ENCODE results near the gene GDAP2. TPM values are rescaled to one million over a fixed set of nuclear protein-coding genes. Genes with fewer than 3 reads are reported as not detected.

GDAP2 gene
- total and polyA plus RNA-seq, 2 of the 4 experiments (the other 2 are of a cell fraction), result 5.4 to 27.1 TPM

- H3K4me1 ChIP-seq (ENCODE audit: control insufficient read depth, insufficient read depth, low read length), result 0 out of 2 replicates have a peak, but pooled peaks cover 3% of the 10 kb centered on the region
- ATAC-seq (ENCODE audit: low read depth) (no peak), DNase-seq (no peak)
- no peak overlapping the region for H3K56ac ChIP-seq (ENCODE audit: extremely low read depth, insufficient read depth, low read length)
- no peak overlapping the region for H2BK120ac ChIP-seq (ENCODE audit: low read depth, low read length)
- no peak overlapping the region for H4K91ac ChIP-seq (ENCODE audit: insufficient read depth, low read depth, low read length)
- peaks cover 8% of the 10 kb centered on the region; the same call in 1 of the 2 replicates for H4K20me1 ChIP-seq (ENCODE audit: insufficient read depth, low read length)
- no peak overlapping the region for H3K4me2 ChIP-seq (ENCODE audit: low read depth, low read length)
- in situ Hi-C loops (cut with MboI; ENCODE audit: low sequenced_read_pairs) (no loop called here), dilution Hi-C loops (cut with HindIII; ENCODE audit: low sequenced_read_pairs, unreplicated experiment) (no loop called here), intact Hi-C loops (cut with micrococcal nuclease) (loop anchor here (5.0 to 10.0 kb wide), 2 partner anchors 861 to 1786 kb away; partner anchors contain the start of genes PHGDH and TTF2)
- no peak overlapping the region for H2AK9ac ChIP-seq (replicated peaks; ENCODE audit: low read depth, low read length, poor library complexity)
- peaks cover 17 to 60% of the 10 kb centered on the region in 2 experiments for H3K79me1 ChIP-seq (ENCODE audit: low read depth in 1 of 2, low read length in 2 of 2)
- no peak overlapping the region for H3K18ac ChIP-seq (ENCODE audit: low read depth, low read length)
- no peaks in the 10 kb centered on the region for H3K27me3 ChIP-seq (ENCODE audit: control insufficient read depth, insufficient read depth, low read length)
- H3K23ac ChIP-seq (ENCODE audit: low read depth, low read length), result no peak overlapping the region
- no peak overlapping the region for H2AK5ac ChIP-seq (ENCODE audit: low read depth, low read length)
- TF ChIP-seq NFE2L2 (IDR thresholded peaks at IDR 0.05; ENCODE audit: low read depth, low read length) (no peak), RAD21 (IDR thresholded peaks at IDR 0.05; ENCODE audit: low read length) (no peak), USF2 (IDR thresholded peaks at IDR 0.05; ENCODE audit: low read depth, low read length) (no peak), MXI1 (IDR thresholded peaks at IDR 0.05; ENCODE audit: borderline replicate concordance, low read depth, low read length) (no peak), MAZ (IDR thresholded peaks at IDR 0.05; ENCODE audit: borderline replicate concordance, low read depth, low read length) (no peak), CTCF (conservative IDR thresholded peaks at IDR 0.05; ENCODE audit: low read depth, low read length) (no peak), CHD1 (IDR thresholded peaks at IDR 0.05; ENCODE audit: low read depth, low read length) (no peak), SMC3 (IDR thresholded peaks at IDR 0.05; ENCODE audit: low read depth, low read length) (no peak), POLR2A (IDR thresholded peaks at IDR 0.05; ENCODE audit: low read depth, low read length) (no peak), ELK1 (IDR thresholded peaks at IDR 0.05; ENCODE audit: borderline replicate concordance, low read depth, low read length) (no peak)
- no peak overlapping the region for H2AFZ ChIP-seq (replicated peaks; ENCODE audit: low read length, poor library complexity)
- BruUV-seq (replicated peaks), result no TSS peak
- WGBS, 2 experiments (ENCODE audit: extremely low coverage in 2 of 2, insufficient read length in 1 of 2), result 100% methylated on average over 2 of the region's 3 CpGs; no CpG with 5 or more reads in 1 of the 2 experiments
- H3K9ac ChIP-seq (ENCODE audit: low read depth, low read length), result no peak overlapping the region
- no peaks in the 10 kb centered on the region; the same call in 1 of the 2 replicates for H3K36me3 ChIP-seq (ENCODE audit: control insufficient read depth, insufficient read depth, low read length)
- no peaks in the 10 kb centered on the region for H3K9me3 ChIP-seq (ENCODE audit: control insufficient read depth, insufficient read depth, low read length)
- H3K4me3 ChIP-seq (ENCODE audit: insufficient read depth, low read depth, low read length), result no peak overlapping the region
- no peak overlapping the region for H2BK15ac ChIP-seq (ENCODE audit: low read depth, low read length)
- ChIA-PET POLR2A (ENCODE audit: unreplicated experiment) (no interaction called here), CTCF (no interaction called here)
- no peak overlapping the region for H3K14ac ChIP-seq (replicated peaks; ENCODE audit: low read depth, low read length)
- no peak overlapping the region for H4K8ac ChIP-seq (ENCODE audit: low read depth in 2 of 2, low read length in 2 of 2)
- H2BK5ac ChIP-seq (ENCODE audit: low read depth, low read length, poor library complexity, severe bottlenecking), result no peak overlapping the region
- no peak overlapping the region for H2BK20ac ChIP-seq (ENCODE audit: low read depth, low read length)
- no peak overlapping the region for H3K4ac ChIP-seq (ENCODE audit: low read depth, low read length)
- H3K27ac ChIP-seq (ENCODE audit: insufficient read depth, low read length), result no peak overlapping the region
- peaks cover 4% of the 10 kb centered on the region for H3K9me1 ChIP-seq (ENCODE audit: insufficient read depth, low read length)
- H4K5ac ChIP-seq (ENCODE audit: low read depth, low read length), result no peak overlapping the region
Measured at GRCh38 chr1:117925981-117926380, 3.4 kb downstream of the GDAP2 start.
